Measurements from ENCODE around the gene EEA1.

- TF ChIP-seq CTCF (IDR thresholded peaks at IDR 0.05) (no peak), POLR2A (IDR thresholded peaks at IDR 0.05) (no peak)
These were observed 163.2 kb downstream of the EEA1 start for GRCh38 chr12:92765871-92766270.

Measured in vagina (tissue), 2 donors.